ENCODE data around the gene RAET1L. TPM values are rescaled to one million over a fixed set of nuclear protein-coding genes. Genes with fewer than 3 reads are reported as not detected.

The RAET1L gene
- polyA plus RNA-seq, 3 donors = not detected

DNA sequence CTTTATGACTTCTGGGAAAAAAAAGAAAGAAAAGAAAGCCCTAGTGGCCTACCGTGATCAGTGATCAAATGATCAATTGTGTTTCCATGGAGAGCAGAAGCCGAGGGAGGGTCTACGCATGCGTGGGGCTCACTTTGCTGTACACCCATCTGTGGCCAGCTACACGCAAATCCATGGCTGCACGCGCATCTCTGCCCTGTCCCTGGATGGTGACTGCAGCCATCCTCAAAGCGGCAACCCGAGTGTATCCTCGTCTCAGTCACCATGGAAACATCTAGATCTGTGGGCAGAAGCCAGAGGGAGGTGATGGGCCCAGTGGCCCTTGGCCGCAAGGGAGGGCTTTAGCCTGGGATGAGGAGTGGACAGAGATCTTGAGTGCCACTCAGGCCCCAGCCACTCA is 44.4 kb upstream of the RAET1L start:
- intact Hi-C loops (cut with micrococcal nuclease) = no loop called here
- peak overlapping the region in 1 of 2 donors; percentile 48 for H3K4me3 Mint-ChIP-seq
- peaks cover 23 to 52% (median 43%) of the 10 kb centered on the region in 3 donors for H3K27me3 Mint-ChIP-seq (ENCODE audit: low read depth in 3 of 3)
- H3K9me3 Mint-ChIP-seq = peaks cover 0 to 4% (median 2%) of the 10 kb centered on the region in 7 donors
- H3K27me3 ChIP-seq (ENCODE audit: control insufficient read depth in 2 of 2, insufficient read depth in 2 of 2, low read length in 2 of 2) = peaks cover 0 to 27% of the 10 kb centered on the region in 2 donors
- H3K4me1 Mint-ChIP-seq = peaks cover 23% of the 10 kb centered on the region
- H3K36me3 Mint-ChIP-seq = peaks cover 0 to 2% of the 10 kb centered on the region in 2 donors
- no peak overlapping the region for H3K4me3 ChIP-seq (replicated peaks in 1 of 3; ENCODE audit: low read depth in 2 of 3, low read length in 3 of 3)
- H3K9me3 ChIP-seq (replicated peaks in 1 of 2; ENCODE audit: control insufficient read depth in 1 of 2, insufficient read depth in 1 of 2, low read length in 2 of 2) = no peaks in the 10 kb centered on the region
- H3K4me2 ChIP-seq (replicated peaks; ENCODE audit: extremely low read depth, low read length, poor library complexity, severe bottlenecking) = no peak overlapping the region
- peaks cover 16 to 21% of the 10 kb centered on the region in 2 donors for H3K4me1 ChIP-seq (ENCODE audit: control insufficient read depth in 1 of 2, insufficient read depth in 2 of 2, low read length in 2 of 2)
- H2AFZ ChIP-seq (ENCODE audit: insufficient read depth, low read depth, low read length, poor library complexity, severe bottlenecking) = no peak overlapping the region
- no peaks in the 10 kb centered on the region for H3K36me3 ChIP-seq (replicated peaks in 1 of 2; ENCODE audit: control insufficient read depth in 1 of 2, insufficient read depth in 2 of 2, low read length in 2 of 2)
- no peak for TF ChIP-seq CTCF (IDR thresholded peaks at IDR 0.05)
- DNase-seq = no peak
- no peaks in the 10 kb centered on the region for H3K79me2 ChIP-seq (ENCODE audit: insufficient read depth, low read length)
- H3K27ac Mint-ChIP-seq = no peak overlapping the region
- H4K20me1 ChIP-seq (ENCODE audit: insufficient read depth, low read length) = no peaks in the 10 kb centered on the region
- no peak overlapping the region for H3K27ac ChIP-seq (ENCODE audit: low read depth in 1 of 2, low read length in 2 of 2)
- 75% methylated on average over 11 of the region's 11 CpGs for WGBS (ENCODE audit: insufficient coverage)
- no peak overlapping the region for H3K9ac ChIP-seq (ENCODE audit: insufficient read depth, low read length, poor library complexity, severe bottlenecking)

- Mint-ChIP-seq H3K4me1 (peaks cover 23% of the 10 kb centered on the region), H3K27me3 (ENCODE audit: low read depth in 3 of 3) (peaks cover 25 to 46% (median 36%) of the 10 kb centered on the region in 3 donors), H3K36me3 (peaks cover 0 to 2% of the 10 kb centered on the region in 2 donors), H3K4me3 (peak within 1 kb of the TSS; percentile 81 to 90), H3K9me3 (peaks cover 0 to 4% (median 2%) of the 10 kb centered on the region in 7 donors), H3K27ac (peak within 1 kb of the TSS in 1 of 7 donors; percentile 6)
- H3K36me3 ChIP-seq (replicated peaks in 1 of 2; ENCODE audit: control insufficient read depth in 1 of 2, insufficient read depth in 2 of 2, low read length in 2 of 2) = no peaks in the 10 kb centered on the region
- no peaks in the 10 kb centered on the region for H3K79me2 ChIP-seq (ENCODE audit: insufficient read depth, low read length)
- intact Hi-C loops (cut with micrococcal nuclease) = no loop called here
- peak; percentile 55 to 74 (median 59) for DNase-seq
- WGBS (ENCODE audit: insufficient coverage) = under 1% methylated on average over 54 of the region's 72 CpGs
- peak; percentile 38 for TF ChIP-seq CTCF (IDR thresholded peaks at IDR 0.05)
- peak within 1 kb of the TSS; percentile 65 for H3K9ac ChIP-seq (ENCODE audit: insufficient read depth, low read length, poor library complexity, severe bottlenecking)
- H3K4me2 ChIP-seq (replicated peaks; ENCODE audit: extremely low read depth, low read length, poor library complexity, severe bottlenecking) = peak within 1 kb of the TSS; percentile 88
- peak within 1 kb of the TSS; percentile 37 to 82 (median 58) for H3K4me3 ChIP-seq (replicated peaks in 1 of 3; ENCODE audit: low read depth in 2 of 3, low read length in 3 of 3)
- H3K9me3 ChIP-seq (replicated peaks in 1 of 2; ENCODE audit: control insufficient read depth in 1 of 2, insufficient read depth in 1 of 2, low read length in 2 of 2) = no peaks in the 10 kb centered on the region
- peak within 1 kb of the TSS; percentile 84 for H2AFZ ChIP-seq (ENCODE audit: insufficient read depth, low read depth, low read length, poor library complexity, severe bottlenecking)
- peaks cover 0 to 27% of the 10 kb centered on the region in 2 donors for H3K27me3 ChIP-seq (ENCODE audit: control insufficient read depth in 2 of 2, insufficient read depth in 2 of 2, low read length in 2 of 2)
- no peaks in the 10 kb centered on the region for H4K20me1 ChIP-seq (ENCODE audit: insufficient read depth, low read length)
- H3K4me1 ChIP-seq (ENCODE audit: control insufficient read depth in 1 of 2, insufficient read depth in 2 of 2, low read length in 2 of 2) = peaks cover 16 to 21% of the 10 kb centered on the region in 2 donors
- H3K27ac ChIP-seq (ENCODE audit: low read depth in 1 of 2, low read length in 2 of 2) = no peak within 1 kb of the TSS
Observed at GRCh38 chr6:150068720-150069648, 43.7 kb upstream of the RAET1L start, which contains the start of gene ULBP3. Gene ULBP3 (minus strand): TSS chr6:150069121. CDS start chr6:150069066, 55 bp downstream.
